ENCODE measurements around the gene DAP.

DNA sequence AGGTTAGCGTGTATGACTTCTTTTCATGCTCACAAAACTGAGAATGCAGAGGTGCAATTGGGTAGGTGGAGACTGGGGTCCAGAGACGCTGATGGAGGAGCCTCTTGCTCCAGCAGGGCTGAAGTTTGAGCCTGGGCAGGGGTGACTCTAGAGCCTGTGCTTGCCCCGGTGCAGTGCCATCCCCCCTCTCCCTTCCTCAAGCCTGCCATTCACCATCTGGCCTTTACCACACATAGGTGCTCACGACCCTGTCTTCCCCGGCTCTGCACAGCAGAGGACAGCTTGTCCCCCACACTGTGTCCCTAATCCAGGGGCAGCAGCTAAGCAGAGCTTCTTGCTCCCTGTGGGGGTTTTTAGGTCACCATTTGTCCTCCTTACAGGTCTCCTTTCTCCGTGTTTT lies 86.5 kb downstream of the DAP start:
- TF ChIP-seq, protein P1, sequence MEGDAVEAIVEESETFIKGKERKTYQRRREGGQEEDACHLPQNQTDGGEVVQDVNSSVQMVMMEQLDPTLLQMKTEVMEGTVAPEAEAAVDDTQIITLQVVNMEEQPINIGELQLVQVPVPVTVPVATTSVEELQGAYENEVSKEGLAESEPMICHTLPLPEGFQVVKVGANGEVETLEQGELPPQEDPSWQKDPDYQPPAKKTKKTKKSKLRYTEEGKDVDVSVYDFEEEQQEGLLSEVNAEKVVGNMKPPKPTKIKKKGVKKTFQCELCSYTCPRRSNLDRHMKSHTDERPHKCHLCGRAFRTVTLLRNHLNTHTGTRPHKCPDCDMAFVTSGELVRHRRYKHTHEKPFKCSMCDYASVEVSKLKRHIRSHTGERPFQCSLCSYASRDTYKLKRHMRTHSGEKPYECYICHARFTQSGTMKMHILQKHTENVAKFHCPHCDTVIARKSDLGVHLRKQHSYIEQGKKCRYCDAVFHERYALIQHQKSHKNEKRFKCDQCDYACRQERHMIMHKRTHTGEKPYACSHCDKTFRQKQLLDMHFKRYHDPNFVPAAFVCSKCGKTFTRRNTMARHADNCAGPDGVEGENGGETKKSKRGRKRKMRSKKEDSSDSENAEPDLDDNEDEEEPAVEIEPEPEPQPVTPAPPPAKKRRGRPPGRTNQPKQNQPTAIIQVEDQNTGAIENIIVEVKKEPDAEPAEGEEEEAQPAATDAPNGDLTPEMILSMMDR (IDR thresholded peaks at IDR 0.05), result no peak
- TF ChIP-seq, protein P2, sequence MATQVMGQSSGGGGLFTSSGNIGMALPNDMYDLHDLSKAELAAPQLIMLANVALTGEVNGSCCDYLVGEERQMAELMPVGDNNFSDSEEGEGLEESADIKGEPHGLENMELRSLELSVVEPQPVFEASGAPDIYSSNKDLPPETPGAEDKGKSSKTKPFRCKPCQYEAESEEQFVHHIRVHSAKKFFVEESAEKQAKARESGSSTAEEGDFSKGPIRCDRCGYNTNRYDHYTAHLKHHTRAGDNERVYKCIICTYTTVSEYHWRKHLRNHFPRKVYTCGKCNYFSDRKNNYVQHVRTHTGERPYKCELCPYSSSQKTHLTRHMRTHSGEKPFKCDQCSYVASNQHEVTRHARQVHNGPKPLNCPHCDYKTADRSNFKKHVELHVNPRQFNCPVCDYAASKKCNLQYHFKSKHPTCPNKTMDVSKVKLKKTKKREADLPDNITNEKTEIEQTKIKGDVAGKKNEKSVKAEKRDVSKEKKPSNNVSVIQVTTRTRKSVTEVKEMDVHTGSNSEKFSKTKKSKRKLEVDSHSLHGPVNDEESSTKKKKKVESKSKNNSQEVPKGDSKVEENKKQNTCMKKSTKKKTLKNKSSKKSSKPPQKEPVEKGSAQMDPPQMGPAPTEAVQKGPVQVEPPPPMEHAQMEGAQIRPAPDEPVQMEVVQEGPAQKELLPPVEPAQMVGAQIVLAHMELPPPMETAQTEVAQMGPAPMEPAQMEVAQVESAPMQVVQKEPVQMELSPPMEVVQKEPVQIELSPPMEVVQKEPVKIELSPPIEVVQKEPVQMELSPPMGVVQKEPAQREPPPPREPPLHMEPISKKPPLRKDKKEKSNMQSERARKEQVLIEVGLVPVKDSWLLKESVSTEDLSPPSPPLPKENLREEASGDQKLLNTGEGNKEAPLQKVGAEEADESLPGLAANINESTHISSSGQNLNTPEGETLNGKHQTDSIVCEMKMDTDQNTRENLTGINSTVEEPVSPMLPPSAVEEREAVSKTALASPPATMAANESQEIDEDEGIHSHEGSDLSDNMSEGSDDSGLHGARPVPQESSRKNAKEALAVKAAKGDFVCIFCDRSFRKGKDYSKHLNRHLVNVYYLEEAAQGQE (IDR thresholded peaks at IDR 0.05; ENCODE audit: insufficient read depth in 1 of 2, low read depth in 2 of 2, low read length in 1 of 2), result no peak
- no peak for TF ChIP-seq TCF7L2 (IDR thresholded peaks at IDR 0.05; ENCODE audit: low read depth, low read length)
- TF ChIP-seq SIN3A (IDR thresholded peaks at IDR 0.05; ENCODE audit: borderline replicate concordance, insufficient read depth, low read depth, low read length), result no peak
